Ishikawa (cell line): ENCODE measurements around the gene TBC1D21.

Experiments used
- CEBPB ChIP-seq: IDR thresholded peaks from 2 replicates; pipeline ENCODE4 v1.6.1; 2012
- CREB1 ChIP-seq: IDR thresholded peaks from 2 replicates; pipeline ENCODE4 v1.6.1; 2012; ENCODE audit warnings: low read depth
- EGR1 ChIP-seq: IDR thresholded peaks from 2 replicates; pipeline ENCODE4 v1.6.1; 2012
- EP300 ChIP-seq: IDR thresholded peaks from 2 replicates; pipeline ENCODE4 v1.6.1; 2012; ENCODE audit warnings: borderline replicate concordance
- FOXM1 ChIP-seq: IDR thresholded peaks from 2 replicates; pipeline ENCODE4 v1.6.1; 2012; ENCODE audit warnings: low read depth, borderline replicate concordance
- MAX ChIP-seq: IDR thresholded peaks from 2 replicates; pipeline ENCODE4 v1.6.1; 2012
- NFIC ChIP-seq: IDR thresholded peaks from 2 replicates; pipeline ENCODE4 v1.6.1; 2012
- RAD21 ChIP-seq: IDR thresholded peaks from 2 replicates; pipeline ENCODE4 v1.6.1; 2012; ENCODE audit warnings: low read depth
- REST ChIP-seq: IDR thresholded peaks from 2 replicates; pipeline ENCODE4 v1.6.1; 2012; ENCODE audit warnings: low read depth, mild to moderate bottlenecking
- TAF1 ChIP-seq: IDR thresholded peaks from 2 replicates; pipeline ENCODE4 v1.6.1; 2012; ENCODE audit warnings: low read depth, mild to moderate bottlenecking
- TCF12 ChIP-seq: IDR thresholded peaks from 2 replicates; pipeline ENCODE4 v1.6.1; 2012; ENCODE audit warnings: low read depth
- TEAD4 ChIP-seq: IDR thresholded peaks from 2 replicates; pipeline ENCODE4 v1.6.1; 2012
- USF1 ChIP-seq: IDR thresholded peaks from 2 replicates; pipeline ENCODE4 v1.6.1; 2012
- YY1 ChIP-seq: IDR thresholded peaks from 2 replicates; pipeline ENCODE4 v1.6.1; 2012; ENCODE audit warnings: low read depth
- ZBTB7A ChIP-seq: IDR thresholded peaks from 2 replicates; pipeline ENCODE4 v1.6.1; 2012; ENCODE audit warnings: low read depth

Gene TBC1D21

GRCh38 chr15:73936181-73936580 lies 62.8 kb downstream of the TBC1D21 start:
- TF ChIP-seq REST (no peak), YY1 (no peak), RAD21 (no peak), TAF1 (no peak), MAX (no peak), FOXM1 (no peak), CEBPB (no peak), USF1 (no peak), EP300 (no peak), TEAD4 (no peak), NFIC (no peak), CREB1 (no peak), EGR1 (no peak), TCF12 (no peak), ZBTB7A (no peak)

GRCh38 chr15:73936588-73937290 lies 63.4 kb downstream of the TBC1D21 start:
- TF ChIP-seq TAF1 = no peak
- no peak for TF ChIP-seq NFIC
- TF ChIP-seq ZBTB7A = no peak

GRCh38 chr15:73937296-73937695 lies 63.9 kb downstream of the TBC1D21 start:
- TF ChIP-seq REST (no peak), EP300 (no peak), EGR1 (no peak), YY1 (no peak), NFIC (no peak), MAX (no peak), CEBPB (no peak), TCF12 (no peak), TAF1 (no peak), CREB1 (no peak), USF1 (no peak), RAD21 (no peak), TEAD4 (no peak), ZBTB7A (no peak), FOXM1 (no peak)

- TF ChIP-seq TCF12 (no peak), CEBPB (no peak)
These were observed 64.4 kb downstream of the TBC1D21 start for GRCh38 chr15:73937726-73938125.
